ENCODE measurements around the gene ZNF879. TPM values are rescaled to one million over a fixed set of nuclear protein-coding genes. Genes with fewer than 3 reads are reported as not detected.

Gene ZNF879
- total and polyA plus RNA-seq, 7 donors = under 0.01 to 6.3 (median 2.8) TPM

- intact Hi-C loops (cut with DNase I) = no loop called here
- peaks cover 0 to 3% (median 0%) of the 10 kb centered on the region in 4 donors for H3K4me1 ChIP-seq
- H3K27ac ChIP-seq = no peak overlapping the region
- no peak for DNase-seq
- TF ChIP-seq POLR2A (IDR thresholded peaks at IDR 0.05) (no peak), EP300 (IDR thresholded peaks at IDR 0.05) (no peak), POLR2AphosphoS5 (IDR thresholded peaks at IDR 0.05) (no peak), CTCF (IDR thresholded peaks at IDR 0.05) (no peak)
- H3K27me3 ChIP-seq = peaks cover 6 to 33% (median 23%) of the 10 kb centered on the region in 3 donors
- H3K36me3 ChIP-seq = no peaks in the 10 kb centered on the region
- H3K9me3 ChIP-seq = no peaks in the 10 kb centered on the region
- WGBS, 2 donors = 95 to 96% methylated on average over 13 of the region's 13 CpGs
- no peak overlapping the region for H3K4me3 ChIP-seq
These were observed 25.2 kb upstream of the ZNF879 start for GRCh38 chr5:178998441-178998840.

GRCh38 chr5:179006564-179006963 lies 17.0 kb upstream of the ZNF879 start:
- Histone ChIP-seq H3K36me3 (no peaks in the 10 kb centered on the region), H3K27me3 (no peaks in the 10 kb centered on the region), H3K9me3 (peaks cover 0 to 3% (median 0%) of the 10 kb centered on the region in 4 donors), H3K4me1 (no peaks in the 10 kb centered on the region), H3K4me3 (no peak overlapping the region), H3K27ac (no peak overlapping the region)
- DNase-seq = no peak
- WGBS, 2 donors = 79 to 83% methylated on average over 2 of the region's 2 CpGs
- intact Hi-C loops (cut with DNase I) = no loop called here
- TF ChIP-seq EP300 (IDR thresholded peaks at IDR 0.05) (no peak), POLR2A (IDR thresholded peaks at IDR 0.05) (no peak), CTCF (IDR thresholded peaks at IDR 0.05) (no peak)

DNA sequence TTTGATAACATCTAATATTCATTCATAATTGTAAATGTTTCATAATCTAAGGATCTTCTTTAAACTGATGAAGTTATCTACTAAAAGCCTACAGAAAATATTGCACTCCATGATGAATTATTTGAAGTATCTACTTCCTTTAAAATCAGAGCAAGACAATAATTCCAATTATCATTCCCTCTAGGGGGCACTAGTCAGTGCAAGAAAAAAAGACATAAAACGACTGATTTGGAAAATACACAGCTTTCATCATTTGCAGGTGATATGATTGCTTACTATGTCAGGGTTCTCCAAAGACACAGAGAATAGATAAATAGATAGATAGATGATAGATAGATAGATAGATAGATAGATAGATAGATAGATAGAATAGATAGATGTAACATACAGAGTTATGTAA lies 14.9 kb upstream of the ZNF879 start:
- Histone ChIP-seq H3K27me3 (no peaks in the 10 kb centered on the region), H3K36me3 (no peaks in the 10 kb centered on the region), H3K9me3 (peaks cover 0 to 3% (median 0%) of the 10 kb centered on the region in 4 donors), H3K27ac (no peak overlapping the region), H3K4me1 (no peaks in the 10 kb centered on the region), H3K4me3 (no peak overlapping the region)
- intact Hi-C loops (cut with DNase I) = no loop called here
- TF ChIP-seq EP300 (IDR thresholded peaks at IDR 0.05) (no peak), POLR2AphosphoS5 (IDR thresholded peaks at IDR 0.05) (no peak), CTCF (IDR thresholded peaks at IDR 0.05) (no peak), POLR2A (IDR thresholded peaks at IDR 0.05) (no peak)
- no peak for DNase-seq
- WGBS, 2 donors = 12 to 15% methylated on average over 1 of the region's 1 CpG

DNA sequence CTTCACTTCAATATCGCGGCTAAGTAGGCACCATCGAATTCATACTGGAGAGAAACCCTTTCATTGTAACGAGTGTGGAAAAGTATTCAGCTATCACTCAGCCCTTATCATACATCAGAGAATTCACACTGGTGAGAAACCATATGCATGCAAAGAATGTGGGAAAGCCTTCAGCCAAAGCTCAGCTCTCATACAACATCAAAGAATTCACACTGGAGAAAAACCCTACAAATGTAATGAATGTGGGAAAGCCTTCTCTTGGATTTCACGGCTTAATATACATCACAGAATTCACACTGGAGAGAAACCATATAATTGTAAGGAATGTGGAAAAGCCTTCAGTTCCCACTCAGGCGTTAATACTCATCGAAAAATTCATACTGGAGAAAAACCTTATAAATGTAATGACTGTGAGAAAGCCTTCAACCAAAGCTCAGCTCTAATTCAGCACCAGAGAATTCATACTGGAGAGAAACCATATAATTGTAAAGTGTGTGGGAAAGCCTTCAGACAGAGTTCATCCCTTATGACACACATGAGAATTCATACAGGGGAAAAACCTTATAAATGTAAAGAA lies 9.5 kb downstream of the ZNF879 start:
- Histone ChIP-seq H3K4me3 (no peak overlapping the region), H3K27ac (no peak overlapping the region), H3K9me3 (peaks cover 61 to 83% (median 70%) of the 10 kb centered on the region in 4 donors), H3K36me3 (peaks cover 35 to 65% (median 56%) of the 10 kb centered on the region in 4 donors), H3K27me3 (no peaks in the 10 kb centered on the region), H3K4me1 (no peaks in the 10 kb centered on the region)
- 96 to 98% methylated on average over 7 of the region's 7 CpGs for WGBS, 2 donors
- TF ChIP-seq POLR2A (IDR thresholded peaks at IDR 0.05) = no peak
- no peak for TF ChIP-seq CTCF (IDR thresholded peaks at IDR 0.05)
- TF ChIP-seq POLR2AphosphoS5 (IDR thresholded peaks at IDR 0.05) = no peak
- TF ChIP-seq EP300 (IDR thresholded peaks at IDR 0.05) = no peak
- intact Hi-C loops (cut with DNase I) = no loop called here
- no peak for DNase-seq

GRCh38 chr5:179044765-179045164 lies 21.2 kb downstream of the ZNF879 start:
- H3K4me1 ChIP-seq = no peaks in the 10 kb centered on the region
- peaks cover 0 to 15% (median 0%) of the 10 kb centered on the region in 4 donors for H3K9me3 ChIP-seq
- H3K27me3 ChIP-seq = no peaks in the 10 kb centered on the region
- intact Hi-C loops (cut with DNase I) = no loop called here
- H3K4me3 ChIP-seq = no peak overlapping the region
- no peak for TF ChIP-seq CTCF (IDR thresholded peaks at IDR 0.05)
- no peak for TF ChIP-seq POLR2A (IDR thresholded peaks at IDR 0.05)
- no peak for TF ChIP-seq POLR2AphosphoS5 (IDR thresholded peaks at IDR 0.05)
- no peak for TF ChIP-seq EP300 (IDR thresholded peaks at IDR 0.05)
- H3K36me3 ChIP-seq = no peaks in the 10 kb centered on the region
- no peak for DNase-seq
- no peak overlapping the region for H3K27ac ChIP-seq
- 49 to 76% methylated on average over 2 of the region's 2 CpGs for WGBS, 2 donors
